ENCODE results near the gene BTBD7. TPM values are rescaled to one million over a fixed set of nuclear protein-coding genes. Genes with fewer than 3 reads are reported as not detected.
"Not testable (repeated sequence)": the region's sequence is repeated elsewhere in the genome, so short reads cannot be mapped to it uniquely, and the experiment has no call there.

The BTBD7 gene
- total and polyA plus RNA-seq, 4 donors = 7.8 to 47.7 (median 19.4) TPM

- Histone ChIP-seq H3K9ac (ENCODE audit: insufficient read depth in 1 of 2, low read length in 2 of 2) (no peak overlapping the region), H3K36me3 (ENCODE audit: control insufficient read depth in 4 of 4, insufficient read depth in 4 of 4, low read length in 4 of 4) (no peaks in the 10 kb centered on the region), H3K27ac (ENCODE audit: low read depth in 1 of 2, low read length in 1 of 2) (no peak overlapping the region), H3K27me3 (ENCODE audit: control insufficient read depth in 3 of 3, insufficient read depth in 3 of 3, low read length in 2 of 3) (no peaks in the 10 kb centered on the region), H3K9me3 (ENCODE audit: control insufficient read depth in 4 of 4, insufficient read depth in 3 of 4, low read length in 3 of 4) (no peaks in the 10 kb centered on the region), H3K4me1 (ENCODE audit: control insufficient read depth in 5 of 5, insufficient read depth in 5 of 5, low read length in 5 of 5) (no peaks in the 10 kb centered on the region), H3K4me3 (no peak overlapping the region)
- no peak for ATAC-seq (ENCODE audit: insufficient read depth, low FRiP score)
- WGBS, 2 donors = 78 to 87% methylated on average over 6 of the region's 6 CpGs
- no peak for DNase-seq
- TF ChIP-seq CTCF (IDR thresholded peaks at IDR 0.05; ENCODE audit: control extremely low read depth, extremely low read depth) = no peak
These were observed 42.9 kb upstream of the BTBD7 start for GRCh38 chr14:93375673-93376156.

- ATAC-seq (ENCODE audit: insufficient read depth, low FRiP score) (peak; percentile 58), DNase-seq (no peak)
- Histone ChIP-seq H3K27ac (ENCODE audit: low read depth in 1 of 2, low read length in 1 of 2) (no peak overlapping the region), H3K9me3 (ENCODE audit: control insufficient read depth in 4 of 4, insufficient read depth in 3 of 4, low read length in 3 of 4) (no peaks in the 10 kb centered on the region), H3K4me1 (ENCODE audit: control insufficient read depth in 5 of 5, insufficient read depth in 5 of 5, low read length in 5 of 5) (no peaks in the 10 kb centered on the region), H3K9ac (ENCODE audit: insufficient read depth in 1 of 2, low read length in 2 of 2) (no peak overlapping the region), H3K27me3 (ENCODE audit: control insufficient read depth in 3 of 3, insufficient read depth in 3 of 3, low read length in 2 of 3) (no peaks in the 10 kb centered on the region), H3K4me3 (no peak overlapping the region), H3K36me3 (ENCODE audit: control insufficient read depth in 4 of 4, insufficient read depth in 4 of 4, low read length in 4 of 4) (no peaks in the 10 kb centered on the region)
- WGBS, 2 donors = 57 to 71% methylated on average over 4 of the region's 4 CpGs
- no peak for TF ChIP-seq CTCF (IDR thresholded peaks at IDR 0.05; ENCODE audit: control extremely low read depth, extremely low read depth)
These were observed 37.0 kb upstream of the BTBD7 start for GRCh38 chr14:93369713-93370266.

- Histone ChIP-seq H3K9ac (ENCODE audit: insufficient read depth in 1 of 2, low read length in 2 of 2) (no peak overlapping the region), H3K36me3 (ENCODE audit: control insufficient read depth in 4 of 4, insufficient read depth in 4 of 4, low read length in 4 of 4) (no peaks in the 10 kb centered on the region), H3K27ac (ENCODE audit: low read depth in 1 of 2, low read length in 1 of 2) (no peak overlapping the region), H3K9me3 (ENCODE audit: control insufficient read depth in 4 of 4, insufficient read depth in 3 of 4, low read length in 3 of 4) (no peaks in the 10 kb centered on the region), H3K27me3 (ENCODE audit: control insufficient read depth in 3 of 3, insufficient read depth in 3 of 3, low read length in 2 of 3) (no peaks in the 10 kb centered on the region), H3K4me1 (ENCODE audit: control insufficient read depth in 5 of 5, insufficient read depth in 5 of 5, low read length in 5 of 5) (no peaks in the 10 kb centered on the region), H3K4me3 (no peak overlapping the region)
- ATAC-seq (ENCODE audit: insufficient read depth, low FRiP score) (no peak), DNase-seq (no peak)
- no peak for TF ChIP-seq CTCF (IDR thresholded peaks at IDR 0.05; ENCODE audit: control extremely low read depth, extremely low read depth)
- 47 to 58% methylated on average over 5 of the region's 5 CpGs for WGBS, 2 donors
These were observed 36.3 kb upstream of the BTBD7 start for GRCh38 chr14:93368996-93369712.

- ATAC-seq (ENCODE audit: insufficient read depth, low FRiP score); H3K27ac ChIP-seq (ENCODE audit: low read depth in 1 of 2, low read length in 1 of 2); H3K27me3 ChIP-seq (ENCODE audit: control insufficient read depth in 3 of 3, insufficient read depth in 3 of 3, low read length in 2 of 3); H3K4me1 ChIP-seq (ENCODE audit: control insufficient read depth in 5 of 5, insufficient read depth in 5 of 5, low read length in 5 of 5); H3K9ac ChIP-seq (ENCODE audit: insufficient read depth in 1 of 2, low read length in 2 of 2); H3K4me3 ChIP-seq; H3K36me3 ChIP-seq (ENCODE audit: control insufficient read depth in 4 of 4, insufficient read depth in 4 of 4, low read length in 4 of 4); H3K9me3 ChIP-seq (ENCODE audit: control insufficient read depth in 4 of 4, insufficient read depth in 3 of 4, low read length in 3 of 4); DNase-seq: not testable (repeated sequence)
- 90 to 93% methylated on average over 6 of the region's 6 CpGs for WGBS, 2 donors
These were observed 22.0 kb upstream of the BTBD7 start for GRCh38 chr14:93354873-93355272.

Measured in lung (tissue), 12 donors.